SH-SY5Y (cell line): Measurements from ENCODE around the gene SIRT6.

Experiments used
- GATA2 ChIP-seq: IDR thresholded peaks from 2 replicates; pipeline ENCODE4 v1.6.1; 2011; ENCODE audit warnings: mild to moderate bottlenecking, low read depth, low read length
- GATA3 ChIP-seq: IDR thresholded peaks from 2 replicates; pipeline ENCODE4 v1.6.1; 2011; ENCODE audit warnings: low read depth, mild to moderate bottlenecking, low read length, moderate library complexity

Gene SIRT6

GRCh38 chr19:4182084-4182810 is at the start of gene SIRT6, which contains the start of gene ANKRD24:
Gene SIRT6 (minus strand): TSS chr19:4182563. CDS start chr19:4182539, 24 bp downstream.
Gene ANKRD24 (plus strand): TSS chr19:4182689. CDS start chr19:4186426, 3,737 bp downstream.
- TF ChIP-seq GATA2 (peak; percentile 80), GATA3 (no peak)

GRCh38 chr19:4229179-4229931 is 47.0 kb upstream of the SIRT6 start, which contains the start of gene EBI3:
Gene EBI3 (plus strand): TSS chr19:4229523. CDS start chr19:4229551, 28 bp downstream.
- TF ChIP-seq GATA3 (no peak), GATA2 (no peak)

GRCh38 chr19:4228765-4229178 is 46.4 kb upstream of the SIRT6 start:
- TF ChIP-seq GATA3 (no peak), GATA2 (no peak)

GRCh38 chr19:4227771-4228170 is 45.4 kb upstream of the SIRT6 start:
- no peak for TF ChIP-seq GATA3
- no peak for TF ChIP-seq GATA2

- no peak for TF ChIP-seq GATA3
- TF ChIP-seq GATA2, result no peak
These were observed 43.5 kb upstream of the SIRT6 start for GRCh38 chr19:4225885-4226284.

GRCh38 chr19:4224470-4224869 is 42.1 kb upstream of the SIRT6 start:
- no peak for TF ChIP-seq GATA3

GRCh38 chr19:4220188-4220587 is 37.8 kb upstream of the SIRT6 start:
- TF ChIP-seq GATA3 (no peak), GATA2 (no peak)

GRCh38 chr19:4217429-4218264 is 35.3 kb upstream of the SIRT6 start:
- TF ChIP-seq GATA2, result no peak

- TF ChIP-seq GATA3 (no peak), GATA2 (no peak)
These were observed 34.5 kb upstream of the SIRT6 start for GRCh38 chr19:4216846-4217245.

GRCh38 chr19:4215807-4216206 is 33.4 kb upstream of the SIRT6 start:
- TF ChIP-seq GATA2 (no peak), GATA3 (no peak)

- TF ChIP-seq GATA3 (no peak), GATA2 (no peak)
These were observed 30.8 kb upstream of the SIRT6 start for GRCh38 chr19:4213116-4213515.

GRCh38 chr19:4210166-4210731 is 27.9 kb upstream of the SIRT6 start:
- no peak for TF ChIP-seq GATA3
- TF ChIP-seq GATA2, result no peak

GRCh38 chr19:4208385-4209094 is 26.2 kb upstream of the SIRT6 start:
- no peak for TF ChIP-seq GATA2
- TF ChIP-seq GATA3, result no peak

GRCh38 chr19:4206818-4207484 is 24.6 kb upstream of the SIRT6 start:
- TF ChIP-seq GATA2 (no peak), GATA3 (no peak)
